HL-60 (cell line): ENCODE measurements around the gene CDC20.
"Not testable (repeated sequence)": the region's sequence is repeated elsewhere in the genome, so short reads cannot be mapped to it uniquely, and the experiment has no call there.

Source experiments
- DNase-seq, 2 experiments: peaks; one replicate each; pipeline ENCODE4 v3.0.0-alpha.2; 2010 to 2020; ENCODE audit warnings: low read depth in 1 of 2, low spot score in 1 of 2
- H3K27ac ChIP-seq: fragments of 250-450 bp; sonication (Bioruptor Pico); replicated peaks from 2 replicates; pipeline ENCODE4 v1.5.1; 2020; ENCODE audit warnings: mild to moderate bottlenecking, moderate library complexity
- H3K27me3 ChIP-seq: fragments of 250-450 bp; sonication (Bioruptor Pico); 2 replicates; pipeline ENCODE4 v1.5.1; 2021; ENCODE audit warnings: mild to moderate bottlenecking, moderate library complexity; ENCODE audit not compliant: insufficient read depth, poor library complexity, severe bottlenecking
- H3K4me3 ChIP-seq: replicated peaks from 2 replicates; pipeline ENCODE4 v1.5.1; 2011; ENCODE audit warnings: mild to moderate bottlenecking, control low read depth, low read length; ENCODE audit not compliant: insufficient read depth
- GABPA ChIP-seq: IDR thresholded peaks from 2 replicates; pipeline ENCODE4 v1.6.1; 2012; ENCODE audit warnings: low read depth
- POLR2AphosphoS5 ChIP-seq: IDR thresholded peaks from 2 replicates; pipeline ENCODE4 v1.6.1; 2012; ENCODE audit warnings: low read depth
- SPI1 ChIP-seq: IDR thresholded peaks from 2 replicates; pipeline ENCODE4 v1.6.1; 2012; ENCODE audit warnings: low read depth, mild to moderate bottlenecking, borderline replicate concordance
- TF ChIP-seq, protein P1 (sequence below): IDR thresholded peaks from 2 replicates; pipeline ENCODE4 v1.6.1; 2012; ENCODE audit warnings: low read depth; ENCODE audit not compliant: insufficient replicate concordance
- TF ChIP-seq, protein P2 (sequence below): IDR thresholded peaks from one replicate; pipeline ENCODE4 v1.5.1; 2011; ENCODE audit warnings: low read length, control low read depth, inconsistent platforms; ENCODE audit not compliant: insufficient read depth

CDC20 gene

DNA sequence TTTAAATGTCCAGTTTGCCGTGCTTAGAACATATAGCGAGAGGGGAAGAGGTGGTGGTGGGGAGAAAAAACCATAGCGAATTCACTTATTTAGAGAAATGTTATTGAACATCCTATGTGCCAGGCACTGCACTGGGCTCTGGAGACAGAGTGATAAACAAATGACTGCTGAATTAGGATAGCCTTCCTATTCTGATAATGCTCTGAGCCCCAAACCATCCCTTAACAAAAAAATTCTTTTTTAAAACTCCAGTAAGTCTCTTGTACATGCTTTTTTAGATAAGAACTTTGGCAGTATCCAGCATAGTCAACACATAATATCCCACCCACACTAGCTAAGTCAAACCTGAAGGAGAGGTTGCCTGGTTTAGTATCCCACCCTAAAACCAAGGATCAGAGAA is 39.4 kb downstream of the CDC20 start:
- H3K27me3 ChIP-seq: no peaks in the 10 kb centered on the region
- DNase-seq: no peak
- TF ChIP-seq SPI1: no peak
- TF ChIP-seq, protein P1, sequence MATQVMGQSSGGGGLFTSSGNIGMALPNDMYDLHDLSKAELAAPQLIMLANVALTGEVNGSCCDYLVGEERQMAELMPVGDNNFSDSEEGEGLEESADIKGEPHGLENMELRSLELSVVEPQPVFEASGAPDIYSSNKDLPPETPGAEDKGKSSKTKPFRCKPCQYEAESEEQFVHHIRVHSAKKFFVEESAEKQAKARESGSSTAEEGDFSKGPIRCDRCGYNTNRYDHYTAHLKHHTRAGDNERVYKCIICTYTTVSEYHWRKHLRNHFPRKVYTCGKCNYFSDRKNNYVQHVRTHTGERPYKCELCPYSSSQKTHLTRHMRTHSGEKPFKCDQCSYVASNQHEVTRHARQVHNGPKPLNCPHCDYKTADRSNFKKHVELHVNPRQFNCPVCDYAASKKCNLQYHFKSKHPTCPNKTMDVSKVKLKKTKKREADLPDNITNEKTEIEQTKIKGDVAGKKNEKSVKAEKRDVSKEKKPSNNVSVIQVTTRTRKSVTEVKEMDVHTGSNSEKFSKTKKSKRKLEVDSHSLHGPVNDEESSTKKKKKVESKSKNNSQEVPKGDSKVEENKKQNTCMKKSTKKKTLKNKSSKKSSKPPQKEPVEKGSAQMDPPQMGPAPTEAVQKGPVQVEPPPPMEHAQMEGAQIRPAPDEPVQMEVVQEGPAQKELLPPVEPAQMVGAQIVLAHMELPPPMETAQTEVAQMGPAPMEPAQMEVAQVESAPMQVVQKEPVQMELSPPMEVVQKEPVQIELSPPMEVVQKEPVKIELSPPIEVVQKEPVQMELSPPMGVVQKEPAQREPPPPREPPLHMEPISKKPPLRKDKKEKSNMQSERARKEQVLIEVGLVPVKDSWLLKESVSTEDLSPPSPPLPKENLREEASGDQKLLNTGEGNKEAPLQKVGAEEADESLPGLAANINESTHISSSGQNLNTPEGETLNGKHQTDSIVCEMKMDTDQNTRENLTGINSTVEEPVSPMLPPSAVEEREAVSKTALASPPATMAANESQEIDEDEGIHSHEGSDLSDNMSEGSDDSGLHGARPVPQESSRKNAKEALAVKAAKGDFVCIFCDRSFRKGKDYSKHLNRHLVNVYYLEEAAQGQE: no peak
- no peak for TF ChIP-seq POLR2AphosphoS5
- no peak for TF ChIP-seq GABPA
- TF ChIP-seq, protein P2, sequence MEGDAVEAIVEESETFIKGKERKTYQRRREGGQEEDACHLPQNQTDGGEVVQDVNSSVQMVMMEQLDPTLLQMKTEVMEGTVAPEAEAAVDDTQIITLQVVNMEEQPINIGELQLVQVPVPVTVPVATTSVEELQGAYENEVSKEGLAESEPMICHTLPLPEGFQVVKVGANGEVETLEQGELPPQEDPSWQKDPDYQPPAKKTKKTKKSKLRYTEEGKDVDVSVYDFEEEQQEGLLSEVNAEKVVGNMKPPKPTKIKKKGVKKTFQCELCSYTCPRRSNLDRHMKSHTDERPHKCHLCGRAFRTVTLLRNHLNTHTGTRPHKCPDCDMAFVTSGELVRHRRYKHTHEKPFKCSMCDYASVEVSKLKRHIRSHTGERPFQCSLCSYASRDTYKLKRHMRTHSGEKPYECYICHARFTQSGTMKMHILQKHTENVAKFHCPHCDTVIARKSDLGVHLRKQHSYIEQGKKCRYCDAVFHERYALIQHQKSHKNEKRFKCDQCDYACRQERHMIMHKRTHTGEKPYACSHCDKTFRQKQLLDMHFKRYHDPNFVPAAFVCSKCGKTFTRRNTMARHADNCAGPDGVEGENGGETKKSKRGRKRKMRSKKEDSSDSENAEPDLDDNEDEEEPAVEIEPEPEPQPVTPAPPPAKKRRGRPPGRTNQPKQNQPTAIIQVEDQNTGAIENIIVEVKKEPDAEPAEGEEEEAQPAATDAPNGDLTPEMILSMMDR: no peak
- no peak overlapping the region for H3K27ac ChIP-seq
- H3K4me3 ChIP-seq: no peak overlapping the region

DNA sequence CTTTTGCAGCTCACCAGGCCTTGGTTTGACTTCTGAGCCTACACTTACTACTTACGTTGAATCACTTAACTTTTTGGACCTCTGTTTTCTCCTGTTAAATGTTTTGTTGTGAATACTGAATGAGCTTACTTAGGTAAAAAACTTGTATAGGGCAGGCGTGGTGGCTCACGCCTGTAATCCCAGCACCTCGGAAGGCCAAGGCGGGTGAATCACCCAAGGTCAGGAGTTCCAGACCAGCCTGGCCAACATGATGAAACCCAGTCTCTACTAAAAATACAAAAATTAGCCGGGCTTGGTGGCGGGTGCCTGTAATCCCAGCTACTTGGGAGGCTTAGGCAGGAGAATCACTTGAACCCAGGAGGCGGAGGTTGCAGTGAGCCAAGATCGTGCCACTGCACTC is 41.7 kb downstream of the CDC20 start:
- not testable (repeated sequence) for H3K4me3 ChIP-seq, DNase-seq, H3K27me3 ChIP-seq, H3K27ac ChIP-seq

DNA sequence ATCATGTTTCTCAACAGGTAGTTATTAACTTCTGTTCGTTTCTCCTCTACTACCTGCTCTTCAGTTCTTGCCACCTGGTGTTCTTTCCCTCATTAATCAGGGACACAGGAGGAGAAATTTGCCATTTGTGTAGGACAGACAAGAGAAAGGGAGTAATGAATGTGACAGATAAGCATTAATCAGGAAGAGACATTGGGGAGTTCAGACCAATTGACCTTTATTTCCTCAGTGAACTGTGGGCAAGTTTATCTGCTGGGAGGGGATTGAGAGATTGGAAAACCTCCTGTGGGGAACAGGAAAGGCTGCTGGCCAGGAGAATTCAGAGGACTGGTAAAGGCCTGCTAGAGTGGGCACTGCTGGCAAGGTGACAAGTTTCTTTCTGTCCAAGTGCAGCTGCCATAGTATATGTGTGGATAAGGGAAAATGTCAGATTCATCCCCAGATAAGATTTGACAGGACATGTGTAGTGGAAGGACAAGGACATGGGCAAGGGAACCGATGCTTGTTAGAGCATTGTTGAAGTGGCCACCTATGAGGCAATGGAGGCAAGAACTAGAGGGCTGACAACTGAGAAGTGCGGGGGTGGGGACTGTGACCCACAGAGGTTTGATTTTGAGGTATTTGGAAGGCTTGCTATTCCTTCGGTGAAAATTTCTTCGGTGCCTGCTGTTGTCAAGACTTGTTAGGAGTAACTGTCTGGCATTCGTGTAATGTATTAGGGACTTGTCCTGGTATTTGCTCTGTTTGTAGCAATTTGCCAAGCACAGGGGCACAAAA is 43.5 kb downstream of the CDC20 start:
- no peaks in the 10 kb centered on the region for H3K27me3 ChIP-seq
- H3K4me3 ChIP-seq: no peak overlapping the region
- no peak for DNase-seq
- TF ChIP-seq GABPA (no peak), POLR2AphosphoS5 (no peak), SPI1 (no peak)
- TF ChIP-seq, protein P2: no peak
- TF ChIP-seq, protein P1: no peak
- H3K27ac ChIP-seq: no peak overlapping the region

DNA sequence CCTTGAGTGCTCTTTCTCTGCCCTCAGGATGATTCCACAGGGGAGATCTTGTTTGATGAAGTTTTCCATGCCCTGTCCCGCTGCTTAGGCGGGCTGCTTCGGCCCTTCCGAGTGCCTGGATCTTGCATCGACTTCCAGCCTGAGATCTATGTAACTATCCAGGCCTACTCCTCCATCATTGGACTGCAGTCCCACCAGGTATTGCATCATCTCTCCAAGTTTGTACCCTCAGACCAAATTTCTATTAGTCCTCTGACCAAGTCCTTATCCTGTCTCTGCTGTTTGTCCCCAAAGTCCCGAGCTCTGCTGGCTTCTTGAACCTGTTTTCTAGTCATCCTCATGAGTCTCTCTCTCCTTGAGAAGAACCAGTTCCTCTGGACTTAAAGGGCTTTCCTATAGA is 45.6 kb downstream of the CDC20 start:
- no peaks in the 10 kb centered on the region for H3K27me3 ChIP-seq
- no peak overlapping the region for H3K27ac ChIP-seq
- no peak for DNase-seq
- TF ChIP-seq SPI1: no peak
- no peak for TF ChIP-seq GABPA
- no peak for TF ChIP-seq POLR2AphosphoS5
- TF ChIP-seq, protein P2: no peak
- TF ChIP-seq, protein P1: no peak
- no peak overlapping the region for H3K4me3 ChIP-seq
